NCI-H524 (cell line): ENCODE data around the gene MRPS25.

Experiments
- DNase-seq, 2 experiments: peaks; one replicate each; lab custom pipeline; 2025; lab: John Stamatoyannopoulos, UW

MRPS25 gene

GRCh38 chr3:15081960-15082664 lies 17.0 kb upstream of the MRPS25 start:
- DNase-seq: no peak

GRCh38 chr3:15079091-15079490 lies 14.0 kb upstream of the MRPS25 start:
- DNase-seq: no peak

- no peak for DNase-seq
Measured at GRCh38 chr3:15074500-15074899, 9.4 kb upstream of the MRPS25 start.

- DNase-seq: no peak
Measured at GRCh38 chr3:15071699-15072098, 6.6 kb upstream of the MRPS25 start.

GRCh38 chr3:15069441-15069840 lies 4.3 kb upstream of the MRPS25 start:
- no peak for DNase-seq

GRCh38 chr3:15066467-15066866 lies 1.4 kb upstream of the MRPS25 start:
- no peak for DNase-seq

- no peak for DNase-seq
Measured at GRCh38 chr3:15065550-15066007, 464 bp upstream of the MRPS25 start.

- no peak for DNase-seq
Measured at GRCh38 chr3:15064299-15064834, 748 bp downstream of the MRPS25 start.

- no peak for DNase-seq
Measured at GRCh38 chr3:15063656-15064286, 1.3 kb downstream of the MRPS25 start.

GRCh38 chr3:15063238-15063637 lies 1.9 kb downstream of the MRPS25 start:
- DNase-seq: no peak

- no peak for DNase-seq
Measured at GRCh38 chr3:15060029-15060428, 5.1 kb downstream of the MRPS25 start.

- DNase-seq: no peak
Measured at GRCh38 chr3:15056676-15057404, 8.3 kb downstream of the MRPS25 start.

GRCh38 chr3:15055019-15055557 lies 10.0 kb downstream of the MRPS25 start:
- no peak for DNase-seq

- DNase-seq: no peak
Measured at GRCh38 chr3:15053541-15053940, 11.6 kb downstream of the MRPS25 start.

GRCh38 chr3:15052335-15053242 lies 12.5 kb downstream of the MRPS25 start:
- no peak for DNase-seq

- DNase-seq: peak; percentile 10 to 41
Measured at GRCh38 chr3:15051531-15051930, 13.6 kb downstream of the MRPS25 start.

- DNase-seq: no peak
Measured at GRCh38 chr3:15050405-15051092, 14.6 kb downstream of the MRPS25 start.

- no peak for DNase-seq
Measured at GRCh38 chr3:15049584-15049983, 15.5 kb downstream of the MRPS25 start.

- DNase-seq: no peak
Measured at GRCh38 chr3:15045667-15046066, 19.4 kb downstream of the MRPS25 start.

- DNase-seq: no peak
Measured at GRCh38 chr3:15044326-15044725, 20.8 kb downstream of the MRPS25 start.
